Testis (tissue), 3 donors: ENCODE results near the gene DNAH6. TPM values are rescaled to one million over a fixed set of nuclear protein-coding genes. Genes with fewer than 3 reads are reported as not detected.

ENCODE experiments used
- DNase-seq: peaks from one replicate; pipeline ENCODE4 v3.0.0-alpha.2; 2019
- H3K27ac ChIP-seq, 2 donors: fragments of 200-600 bp; sonication (generic); one replicate each; pipeline ENCODE4 v1.5.1; 2019
- H3K27me3 ChIP-seq: fragments of 200-600 bp; sonication (generic); one replicate; pipeline ENCODE4 v1.5.1; 2019
- H3K36me3 ChIP-seq: fragments of 200-600 bp; sonication (generic); one replicate; pipeline ENCODE4 v1.5.1; 2017; ENCODE audit warnings: low read depth; ENCODE audit errors: missing control alignments
- H3K4me1 ChIP-seq: fragments of 200-600 bp; sonication (generic); one replicate; pipeline ENCODE4 v1.5.1; 2019
- H3K4me3 ChIP-seq, 2 donors: fragments of 200-600 bp; sonication (generic); one replicate each; pipeline ENCODE4 v1.5.1; 2017 to 2019
- H3K9me3 ChIP-seq: fragments of 200-600 bp; sonication (generic); one replicate; pipeline ENCODE4 v1.5.1; 2017
- POLR2A ChIP-seq: fragments of 450-650 bp; IDR thresholded peaks from one replicate; pipeline ENCODE4 v1.6.1; 2017; ENCODE audit warnings: antibody characterized with exemption, mild to moderate bottlenecking, moderate library complexity
- WGBS, 2 donors: methylation state at CpG; one replicate each; pipeline ENCODE4 v1.1.5; 2018; 5-methylcytosine and 5-hydroxymethylcytosine counted together
- intact Hi-C: fragments of 100-400 bp; cut with DNase I; formaldehyde crosslinking; loops from one replicate; pipeline ENCODE4 v1.15.1; 2023; ENCODE audit warnings: low total_unique reads
- polyA plus RNA-seq: library from polyadenylated mRNA; stranded (reverse); fragments of 350-450 nt; fragmentation: Illumina TruSeq; extraction: RNeasy Lipid Tissue Mini Kit (QIAGEN cat#74804); gene quantifications from one replicate; pipeline ENCODE4 v1.2.3, GENCODE V29; 2014; ENCODE audit warnings: low read depth, low replicate concordance; ENCODE audit not compliant: insufficient read depth
- total RNA-seq, 2 donors: library from RNA; depleted of rRNA; stranded (reverse); fragments of >200 nt; gene quantifications; one replicate each; pipeline ENCODE4 v1.2.3, GENCODE V29; 2016
- TF ChIP-seq, protein P1 (sequence below), 3 experiments: fragments of 450-650 bp in 2 of 3; fragments of 200-600 bp in 1 of 3; sonication (generic) in 1 of 3; IDR thresholded peaks; one replicate each; pipeline ENCODE4 v1.5.1; 2016 to 2019; ENCODE audit warnings: antibody characterized with exemption in 3 of 3, mild to moderate bottlenecking in 2 of 3, moderate library complexity in 1 of 3

The DNAH6 gene
- total and polyA plus RNA-seq, 3 donors from 2014 or later, result 7.1 to 18.4 (median 11.8) TPM

GRCh38 chr2:84646514-84646913 lies 130.2 kb downstream of the DNAH6 start:
- intact Hi-C loops, result no loop called here
- H3K36me3 ChIP-seq, result no peaks in the 10 kb centered on the region
- no peaks in the 10 kb centered on the region for H3K9me3 ChIP-seq
- no peaks in the 10 kb centered on the region for H3K4me1 ChIP-seq
- H3K27ac ChIP-seq, result no peak overlapping the region
- H3K4me3 ChIP-seq, result no peak overlapping the region
- TF ChIP-seq, protein P1, sequence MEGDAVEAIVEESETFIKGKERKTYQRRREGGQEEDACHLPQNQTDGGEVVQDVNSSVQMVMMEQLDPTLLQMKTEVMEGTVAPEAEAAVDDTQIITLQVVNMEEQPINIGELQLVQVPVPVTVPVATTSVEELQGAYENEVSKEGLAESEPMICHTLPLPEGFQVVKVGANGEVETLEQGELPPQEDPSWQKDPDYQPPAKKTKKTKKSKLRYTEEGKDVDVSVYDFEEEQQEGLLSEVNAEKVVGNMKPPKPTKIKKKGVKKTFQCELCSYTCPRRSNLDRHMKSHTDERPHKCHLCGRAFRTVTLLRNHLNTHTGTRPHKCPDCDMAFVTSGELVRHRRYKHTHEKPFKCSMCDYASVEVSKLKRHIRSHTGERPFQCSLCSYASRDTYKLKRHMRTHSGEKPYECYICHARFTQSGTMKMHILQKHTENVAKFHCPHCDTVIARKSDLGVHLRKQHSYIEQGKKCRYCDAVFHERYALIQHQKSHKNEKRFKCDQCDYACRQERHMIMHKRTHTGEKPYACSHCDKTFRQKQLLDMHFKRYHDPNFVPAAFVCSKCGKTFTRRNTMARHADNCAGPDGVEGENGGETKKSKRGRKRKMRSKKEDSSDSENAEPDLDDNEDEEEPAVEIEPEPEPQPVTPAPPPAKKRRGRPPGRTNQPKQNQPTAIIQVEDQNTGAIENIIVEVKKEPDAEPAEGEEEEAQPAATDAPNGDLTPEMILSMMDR (IDR thresholded peaks at IDR 0.05), result no peak
- no peak for TF ChIP-seq POLR2A
- no peaks in the 10 kb centered on the region for H3K27me3 ChIP-seq
- DNase-seq, result no peak

DNA sequence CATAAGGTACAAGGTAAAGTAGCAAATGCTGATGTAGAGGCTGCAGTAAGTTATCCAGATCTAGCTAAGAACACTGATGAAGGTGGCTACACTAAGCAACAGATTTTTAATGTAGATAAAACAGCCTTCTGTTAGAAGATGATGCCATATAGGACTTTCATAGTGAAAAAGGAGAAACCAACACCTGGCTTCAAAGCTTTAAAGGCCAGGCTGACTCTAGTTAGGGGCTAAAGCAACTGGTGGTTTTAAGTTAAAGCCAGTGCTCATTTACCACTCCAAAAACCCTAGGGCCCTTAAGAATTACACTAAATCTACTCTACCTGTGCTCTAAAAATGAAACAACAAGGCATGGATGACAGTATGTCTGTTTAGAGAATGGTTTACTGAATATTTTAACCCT lies 131.0 kb downstream of the DNAH6 start:
- H3K4me1 ChIP-seq, result no peaks in the 10 kb centered on the region
- intact Hi-C loops, result no loop called here
- no peak overlapping the region for H3K27ac ChIP-seq
- no peak for DNase-seq
- TF ChIP-seq, protein P1 (IDR thresholded peaks at IDR 0.05), result no peak
- TF ChIP-seq POLR2A, result no peak
- H3K36me3 ChIP-seq, result no peaks in the 10 kb centered on the region
- H3K9me3 ChIP-seq, result no peaks in the 10 kb centered on the region
- no peak overlapping the region for H3K4me3 ChIP-seq
- H3K27me3 ChIP-seq, result no peaks in the 10 kb centered on the region

DNA sequence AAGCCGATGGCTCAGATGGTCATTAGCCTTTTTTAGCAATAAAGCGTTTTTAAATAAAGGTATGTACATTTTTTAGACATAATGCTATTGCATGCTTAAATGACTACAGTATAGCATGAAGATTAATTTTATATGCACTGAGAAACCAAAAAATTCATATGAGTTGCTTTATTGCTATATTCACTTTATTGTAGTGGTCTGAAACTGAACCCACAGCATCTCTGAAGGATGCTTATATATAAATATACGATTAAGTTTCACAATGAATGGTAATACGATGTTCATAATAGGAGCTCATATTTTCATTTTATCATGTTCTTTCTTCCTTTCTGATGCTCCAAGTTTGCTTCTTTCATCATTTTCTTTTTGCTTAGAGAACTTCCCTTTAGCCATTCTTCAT lies 132.8 kb downstream of the DNAH6 start:
- no peak for TF ChIP-seq POLR2A
- TF ChIP-seq, protein P1 (IDR thresholded peaks at IDR 0.05), result no peak
- DNase-seq, result no peak
- H3K4me3 ChIP-seq, result no peak overlapping the region
- H3K27ac ChIP-seq, result no peak overlapping the region
- WGBS, 2 donors, result 91 to 93% methylated on average over 4 of the region's 4 CpGs
- no peaks in the 10 kb centered on the region for H3K27me3 ChIP-seq
- no peaks in the 10 kb centered on the region for H3K9me3 ChIP-seq
- intact Hi-C loops, result no loop called here
- H3K4me1 ChIP-seq, result no peaks in the 10 kb centered on the region
- H3K36me3 ChIP-seq, result no peaks in the 10 kb centered on the region

GRCh38 chr2:84649487-84650142 lies 133.3 kb downstream of the DNAH6 start:
- H3K36me3 ChIP-seq, result no peaks in the 10 kb centered on the region
- 73 to 86% methylated on average over 2 of the region's 2 CpGs for WGBS, 2 donors
- no peak for DNase-seq
- no peaks in the 10 kb centered on the region for H3K4me1 ChIP-seq
- no peaks in the 10 kb centered on the region for H3K27me3 ChIP-seq
- H3K27ac ChIP-seq, result no peak overlapping the region
- TF ChIP-seq, protein P1 (IDR thresholded peaks at IDR 0.05), result no peak
- H3K4me3 ChIP-seq, result no peak overlapping the region
- intact Hi-C loops, result no loop called here
- no peaks in the 10 kb centered on the region for H3K9me3 ChIP-seq

GRCh38 chr2:84652431-84652830 lies 136.1 kb downstream of the DNAH6 start:
- Histone ChIP-seq H3K27ac (no peak overlapping the region), H3K36me3 (no peaks in the 10 kb centered on the region), H3K4me3 (no peak overlapping the region), H3K27me3 (no peaks in the 10 kb centered on the region), H3K9me3 (no peaks in the 10 kb centered on the region), H3K4me1 (no peaks in the 10 kb centered on the region)
- TF ChIP-seq, protein P1 (IDR thresholded peaks at IDR 0.05), result no peak
- TF ChIP-seq POLR2A, result no peak
- no peak for DNase-seq
- WGBS, 2 donors, result 94% methylated on average over 1 of the region's 1 CpG
- intact Hi-C loops, result no loop called here
